Fibroblast of villous mesenchyme (primary cell): Measurements from ENCODE around the gene GSPT1. TPM values are rescaled to one million over a fixed set of nuclear protein-coding genes. Genes with fewer than 3 reads are reported as not detected.

Experiments
- DNase-seq: peaks from one replicate; pipeline ENCODE4 v3.0.0-alpha.2; 2010; ENCODE audit warnings: low read depth
- H3K4me3 ChIP-seq: 2 replicates; pipeline ENCODE4 v1.5.1; 2011; ENCODE audit warnings: low read depth, mild to moderate bottlenecking, low read length
- total RNA-seq: library from RNA; depleted of rRNA; stranded (reverse); fragments of >200 nt; gene quantifications from 2 replicates; pipeline ENCODE4 v1.2.3, GENCODE V29; 2012
- TF ChIP-seq, protein P1 (sequence below): IDR thresholded peaks from 2 replicates; pipeline ENCODE4 v1.5.1; 2012; ENCODE audit warnings: low read depth, mild to moderate bottlenecking, low read length; ENCODE audit not compliant: insufficient read depth

GSPT1 gene
- total RNA-seq, 1 donor = 170 TPM

GRCh38 chr16:11852092-11852809, 63.5 kb downstream of the GSPT1 start:
- TF ChIP-seq, protein P1, sequence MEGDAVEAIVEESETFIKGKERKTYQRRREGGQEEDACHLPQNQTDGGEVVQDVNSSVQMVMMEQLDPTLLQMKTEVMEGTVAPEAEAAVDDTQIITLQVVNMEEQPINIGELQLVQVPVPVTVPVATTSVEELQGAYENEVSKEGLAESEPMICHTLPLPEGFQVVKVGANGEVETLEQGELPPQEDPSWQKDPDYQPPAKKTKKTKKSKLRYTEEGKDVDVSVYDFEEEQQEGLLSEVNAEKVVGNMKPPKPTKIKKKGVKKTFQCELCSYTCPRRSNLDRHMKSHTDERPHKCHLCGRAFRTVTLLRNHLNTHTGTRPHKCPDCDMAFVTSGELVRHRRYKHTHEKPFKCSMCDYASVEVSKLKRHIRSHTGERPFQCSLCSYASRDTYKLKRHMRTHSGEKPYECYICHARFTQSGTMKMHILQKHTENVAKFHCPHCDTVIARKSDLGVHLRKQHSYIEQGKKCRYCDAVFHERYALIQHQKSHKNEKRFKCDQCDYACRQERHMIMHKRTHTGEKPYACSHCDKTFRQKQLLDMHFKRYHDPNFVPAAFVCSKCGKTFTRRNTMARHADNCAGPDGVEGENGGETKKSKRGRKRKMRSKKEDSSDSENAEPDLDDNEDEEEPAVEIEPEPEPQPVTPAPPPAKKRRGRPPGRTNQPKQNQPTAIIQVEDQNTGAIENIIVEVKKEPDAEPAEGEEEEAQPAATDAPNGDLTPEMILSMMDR = no peak
- DNase-seq = no peak
- peak overlapping the region; percentile 95 for H3K4me3 ChIP-seq

- TF ChIP-seq, protein P1 = no peak
- H3K4me3 ChIP-seq = peak within 1 kb of the TSS; percentile 95
- peak; percentile 95 for DNase-seq
Measured at GRCh38 chr16:11851294-11852091, 64.3 kb downstream of the GSPT1 start, which contains the start of gene RSL1D1. TSS of gene RSL1D1 (minus strand) at chr16:11851542. CDS start at chr16:11851512, 30 bp downstream.

DNA sequence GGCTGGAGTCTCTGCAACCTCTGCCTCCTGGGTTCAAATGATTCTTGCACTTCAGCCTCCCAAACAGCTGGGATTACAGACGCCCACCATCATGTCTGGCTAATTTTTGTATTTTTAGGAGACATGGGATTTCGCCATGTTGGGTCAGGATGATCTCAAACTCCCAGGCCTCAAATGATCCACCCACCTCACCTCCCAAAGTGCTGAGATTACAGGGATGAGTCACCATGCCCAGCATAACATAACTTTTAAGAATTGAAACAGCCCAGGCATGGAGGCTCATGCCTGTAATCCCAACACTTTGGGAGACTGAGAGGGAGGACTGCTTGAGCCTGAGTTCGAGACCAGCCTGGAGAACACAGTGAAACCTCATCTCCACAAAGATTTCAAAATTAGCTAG, 66.9 kb downstream of the GSPT1 start:
- no peak overlapping the region for H3K4me3 ChIP-seq
- TF ChIP-seq, protein P1 = no peak
- DNase-seq = peak; percentile 61

- no peak for DNase-seq
- H3K4me3 ChIP-seq = no peak overlapping the region
- TF ChIP-seq, protein P1 = no peak
Measured at GRCh38 chr16:11844499-11844898, 71.3 kb downstream of the GSPT1 start.

- TF ChIP-seq, protein P1 = no peak
- H3K4me3 ChIP-seq = no peak overlapping the region
- DNase-seq = no peak
Measured at GRCh38 chr16:11843861-11844260, 71.9 kb downstream of the GSPT1 start.

GRCh38 chr16:11843206-11843605, 72.5 kb downstream of the GSPT1 start:
- no peak overlapping the region for H3K4me3 ChIP-seq
- no peak for DNase-seq
- TF ChIP-seq, protein P1 = no peak
